GM18951 (cell line): ENCODE measurements around the gene IMP4.

ENCODE experiments used
- POLR2A ChIP-seq: IDR thresholded peaks from 4 replicates; pipeline ENCODE4 v1.6.1; 2011; ENCODE audit warnings: mild to moderate bottlenecking; ENCODE audit not compliant: insufficient read length, insufficient read depth; ENCODE audit errors: extremely low read depth
- in situ Hi-C: fragments of 300-500 bp; cut with MboI; formaldehyde crosslinking; loops from one replicate; pipeline ENCODE4 v1.12.0; 2022; ENCODE audit warnings: low sequenced_read_pairs, mixed read lengths, inconsistent platforms; ENCODE audit not compliant: unreplicated experiment

IMP4 gene

DNA sequence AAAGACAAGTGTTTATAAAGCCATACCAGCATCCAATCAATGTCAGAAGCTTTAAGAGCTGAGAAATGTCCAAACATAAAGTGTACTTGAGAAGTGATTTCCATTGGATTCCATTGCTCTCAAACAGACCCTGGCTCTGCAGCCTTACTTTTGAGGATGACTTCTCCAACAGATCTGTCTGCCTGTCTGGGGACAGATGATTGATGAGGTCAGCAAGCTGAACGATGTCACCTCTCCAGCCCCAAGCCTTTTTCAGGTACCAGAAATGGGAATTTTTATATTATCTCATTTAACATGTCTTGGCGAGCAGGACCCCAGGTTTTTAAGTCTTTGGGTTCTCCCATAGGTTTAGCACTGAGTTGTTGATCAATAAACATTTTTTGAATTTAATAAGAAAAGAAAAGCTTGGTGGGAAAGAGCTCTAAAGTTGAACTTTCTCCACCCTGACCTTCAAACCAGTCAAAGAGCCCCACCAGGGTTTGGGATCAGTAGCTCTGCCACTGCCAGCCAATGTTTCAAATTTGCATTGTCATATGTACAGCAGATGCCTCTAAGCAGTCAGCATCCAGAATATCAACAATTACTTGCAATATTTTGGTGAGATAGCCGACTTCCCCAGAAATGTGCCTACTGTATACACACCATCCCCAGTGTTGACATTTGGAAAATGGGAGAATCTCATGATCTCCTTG lies 35.7 kb downstream of the IMP4 start:
- in situ Hi-C loops = no loop called here
- no peak for TF ChIP-seq POLR2A

DNA sequence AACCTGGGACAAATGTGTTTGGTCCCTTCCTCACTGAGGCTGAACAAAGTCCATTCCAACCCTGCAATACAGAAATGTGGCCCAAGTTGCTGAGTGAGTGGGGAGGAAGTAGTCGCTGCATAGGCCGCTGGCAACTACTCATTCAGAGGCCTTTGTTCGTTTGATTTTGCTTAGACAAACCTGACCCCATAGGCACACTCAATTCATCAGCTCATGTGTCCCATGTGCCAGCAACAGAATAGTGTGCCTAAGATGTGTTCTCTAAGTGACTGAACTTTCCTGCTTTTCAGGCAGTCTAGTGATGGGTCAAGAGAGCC lies 36.2 kb downstream of the IMP4 start:
- no peak for TF ChIP-seq POLR2A
- in situ Hi-C loops = no loop called here

DNA sequence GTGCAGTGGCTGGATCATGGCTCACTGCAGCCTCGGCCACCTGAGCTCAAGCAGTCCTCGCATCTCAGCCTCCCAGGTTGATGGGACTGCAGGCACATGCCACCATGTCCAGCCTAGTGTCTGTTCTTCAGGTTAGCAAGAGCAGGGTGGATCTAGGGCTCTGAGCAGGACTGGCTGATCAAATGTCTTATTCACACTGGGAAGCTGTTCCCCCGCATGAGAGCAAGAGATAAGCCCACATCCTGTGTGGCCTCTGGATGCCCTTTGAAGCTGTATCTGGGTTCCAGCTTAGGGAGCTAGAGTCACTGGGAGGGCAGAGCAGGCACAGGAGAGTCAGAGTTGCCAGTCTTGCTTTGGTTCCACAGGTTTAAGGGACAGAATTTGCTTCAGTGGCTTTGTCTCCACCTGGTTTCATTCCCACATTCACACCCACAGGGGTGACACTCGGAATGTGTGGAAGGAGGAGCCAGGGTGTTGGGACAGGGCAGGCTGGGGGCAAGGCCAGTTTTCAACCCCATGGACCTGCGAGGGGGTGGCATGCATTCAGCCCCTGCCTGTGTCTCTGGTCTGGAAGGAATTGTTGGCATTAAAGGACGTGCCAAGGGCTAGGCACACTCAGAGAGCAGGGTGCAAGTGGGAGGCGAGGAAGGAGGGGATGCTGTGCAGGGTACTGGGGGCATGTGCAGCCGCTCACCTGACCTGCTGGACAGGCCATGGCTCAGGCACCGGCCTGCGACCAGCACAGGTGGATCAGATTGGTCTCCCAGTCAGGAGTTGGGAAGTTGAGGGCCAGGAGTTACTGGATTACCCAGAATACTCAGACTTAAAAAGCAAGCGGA lies 37.6 kb downstream of the IMP4 start:
- TF ChIP-seq POLR2A = no peak
- in situ Hi-C loops = no loop called here

DNA sequence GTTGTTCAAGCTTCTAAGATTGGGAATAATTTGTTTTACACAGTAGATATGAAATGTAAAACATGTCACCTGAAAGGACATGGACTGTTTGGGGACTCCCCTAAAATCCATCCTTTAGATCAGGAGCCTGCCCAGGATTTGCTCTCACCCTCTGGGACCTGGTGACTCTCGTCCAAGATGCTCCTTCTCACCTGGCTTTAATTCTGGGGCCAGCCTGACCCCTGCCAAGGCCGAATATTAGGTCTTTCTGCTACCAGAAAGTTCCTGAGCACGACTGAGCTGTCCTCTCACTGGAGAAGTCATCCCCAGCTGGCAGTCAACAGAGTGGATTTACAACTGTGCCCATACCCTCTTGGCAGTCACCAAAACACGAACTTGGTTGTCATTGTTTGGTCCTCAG lies 38.4 kb downstream of the IMP4 start:
- in situ Hi-C loops = no loop called here
- TF ChIP-seq POLR2A = no peak

DNA sequence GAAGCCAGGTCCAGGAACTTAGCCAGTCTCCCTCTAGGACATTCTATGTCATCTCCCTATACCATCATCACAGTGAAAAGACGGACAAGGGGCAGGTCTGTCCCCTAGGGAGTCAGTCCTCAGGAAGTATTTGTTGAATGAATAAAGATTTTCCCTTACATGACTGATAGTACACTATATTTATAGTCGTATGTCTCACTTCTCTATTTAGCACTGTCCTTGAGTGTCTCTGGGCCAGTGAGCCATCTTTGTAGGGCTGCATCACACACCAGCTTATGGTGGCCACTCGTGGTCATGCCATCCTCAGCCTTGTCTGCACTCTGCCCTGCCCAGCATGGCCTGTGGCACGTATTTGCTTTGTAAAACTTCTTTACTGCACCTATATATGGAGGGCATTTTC lies 38.9 kb downstream of the IMP4 start:
- in situ Hi-C loops = no loop called here
- no peak for TF ChIP-seq POLR2A

GRCh38 chr2:130382313-130382917 lies 39.7 kb downstream of the IMP4 start:
- in situ Hi-C loops = no loop called here
- no peak for TF ChIP-seq POLR2A

- in situ Hi-C loops = no loop called here
- no peak for TF ChIP-seq POLR2A
Measured at GRCh38 chr2:130385709-130386108, 43.0 kb downstream of the IMP4 start.

GRCh38 chr2:130387071-130387400 lies 44.3 kb downstream of the IMP4 start:
- in situ Hi-C loops = no loop called here
- no peak for TF ChIP-seq POLR2A

GRCh38 chr2:130387804-130388203 lies 45.1 kb downstream of the IMP4 start:
- in situ Hi-C loops = no loop called here
- no peak for TF ChIP-seq POLR2A

GRCh38 chr2:130388221-130388907 lies 45.7 kb downstream of the IMP4 start:
- in situ Hi-C loops = no loop called here

DNA sequence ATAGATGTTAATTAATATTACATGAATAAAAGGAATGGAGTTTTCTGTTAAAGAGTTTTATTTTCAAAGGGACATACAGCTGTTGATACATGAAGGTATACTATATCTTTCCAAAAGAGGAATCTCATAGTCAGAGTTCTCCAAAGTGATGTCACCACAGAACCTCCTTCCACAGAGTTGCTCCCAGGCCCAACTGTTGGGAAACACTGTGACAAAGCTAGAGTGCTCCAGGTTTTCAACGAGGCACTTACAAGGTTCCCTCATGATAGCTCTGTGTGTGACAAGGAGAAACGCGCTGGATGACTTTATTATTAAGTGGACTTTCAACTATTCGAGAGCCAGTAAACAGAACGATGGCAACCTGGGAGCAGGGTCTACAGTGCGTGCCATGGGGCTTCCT lies 46.7 kb downstream of the IMP4 start:
- in situ Hi-C loops = no loop called here

More at GRCh38 chr2:130388221-130388907, 45.7 kb downstream of the IMP4 start:
- no peak for TF ChIP-seq POLR2A

GRCh38 chr2:130389783-130390182 lies 47.1 kb downstream of the IMP4 start:
- no peak for TF ChIP-seq POLR2A
- in situ Hi-C loops = no loop called here

More for the DNA sequence above, 46.7 kb downstream of the IMP4 start:
- no peak for TF ChIP-seq POLR2A

GRCh38 chr2:130390460-130391057 lies 47.9 kb downstream of the IMP4 start:
- in situ Hi-C loops = no loop called here
- TF ChIP-seq POLR2A = no peak
